ENCODE measurements around the gene GRM5. TPM values are rescaled to one million over a fixed set of nuclear protein-coding genes. Genes with fewer than 3 reads are reported as not detected.

The GRM5 gene
- total RNA-seq, 2 donors from 2014 or later: 0.17 TPM; not detected in 1

DNA sequence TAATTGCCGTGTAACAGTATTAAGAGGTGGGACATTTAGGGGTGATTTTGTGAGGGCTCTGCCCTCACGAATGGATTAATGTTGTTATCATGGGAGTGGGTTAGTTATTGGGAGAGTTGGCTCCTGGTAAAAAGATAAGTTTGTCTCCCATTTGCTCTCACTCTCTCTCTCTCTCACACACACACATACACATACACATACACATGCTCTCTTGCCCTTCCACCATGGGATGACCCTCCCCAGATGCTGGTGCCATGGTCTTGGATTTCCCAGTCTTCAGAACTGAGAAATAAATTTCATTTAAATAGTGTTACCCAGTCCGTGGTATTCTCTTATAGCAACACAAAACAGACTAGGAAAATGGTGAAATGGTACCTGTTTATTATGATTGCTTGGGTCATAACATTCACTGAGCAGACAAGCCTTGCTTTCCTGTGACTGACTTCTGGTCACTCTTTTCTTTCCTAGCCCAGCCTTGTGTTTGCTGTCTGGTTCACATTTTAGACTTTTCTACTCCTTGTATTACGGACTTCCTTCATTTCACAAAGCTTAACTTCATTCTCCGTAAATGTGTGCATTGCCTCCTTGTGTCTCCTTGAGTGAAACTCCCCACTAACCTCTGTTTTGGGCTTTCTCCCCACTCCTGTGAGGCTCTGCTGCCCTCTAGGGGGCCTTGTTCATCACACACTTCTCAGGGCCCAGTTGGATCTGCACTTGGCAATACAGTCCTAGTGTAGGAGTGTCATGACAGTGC, 521.7 kb downstream of the GRM5 start:
- 53% methylated on average over 5 of the region's 5 CpGs for WGBS
- peak; percentile 54 for DNase-seq (ENCODE audit: low spot score)

DNA sequence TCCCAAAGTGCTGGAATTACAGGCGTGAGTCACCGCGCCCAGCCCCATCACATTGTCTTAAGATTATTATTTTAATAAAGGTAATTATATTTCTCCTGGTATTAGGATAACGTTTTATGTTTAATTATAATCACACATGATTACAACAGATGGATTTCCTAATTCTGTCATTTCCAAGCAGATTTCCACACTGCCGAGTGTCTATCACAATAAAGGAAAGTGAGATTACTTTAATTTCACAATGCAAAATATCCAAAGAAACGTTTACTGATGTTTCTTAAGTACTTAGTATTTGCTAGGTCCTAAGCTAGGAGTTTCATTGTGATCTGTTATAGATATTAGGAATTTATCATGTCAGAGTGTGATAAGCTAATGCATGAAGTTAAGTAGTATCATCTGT, 524.8 kb downstream of the GRM5 start:
- Histone ChIP-seq H3K4me1 (replicated peaks) (no peaks in the 10 kb centered on the region), H3K36me3 (no peaks in the 10 kb centered on the region), H3K27ac (no peak overlapping the region), H3K9me3 (no peaks in the 10 kb centered on the region), H3K4me3 (no peak overlapping the region), H3K27me3 (replicated peaks; ENCODE audit: insufficient read depth) (no peaks in the 10 kb centered on the region)
- TF ChIP-seq POLR2AphosphoS5 (IDR thresholded peaks at IDR 0.05) (no peak), POLR2A (IDR thresholded peaks at IDR 0.05) (no peak)
- TF ChIP-seq, protein P1, sequence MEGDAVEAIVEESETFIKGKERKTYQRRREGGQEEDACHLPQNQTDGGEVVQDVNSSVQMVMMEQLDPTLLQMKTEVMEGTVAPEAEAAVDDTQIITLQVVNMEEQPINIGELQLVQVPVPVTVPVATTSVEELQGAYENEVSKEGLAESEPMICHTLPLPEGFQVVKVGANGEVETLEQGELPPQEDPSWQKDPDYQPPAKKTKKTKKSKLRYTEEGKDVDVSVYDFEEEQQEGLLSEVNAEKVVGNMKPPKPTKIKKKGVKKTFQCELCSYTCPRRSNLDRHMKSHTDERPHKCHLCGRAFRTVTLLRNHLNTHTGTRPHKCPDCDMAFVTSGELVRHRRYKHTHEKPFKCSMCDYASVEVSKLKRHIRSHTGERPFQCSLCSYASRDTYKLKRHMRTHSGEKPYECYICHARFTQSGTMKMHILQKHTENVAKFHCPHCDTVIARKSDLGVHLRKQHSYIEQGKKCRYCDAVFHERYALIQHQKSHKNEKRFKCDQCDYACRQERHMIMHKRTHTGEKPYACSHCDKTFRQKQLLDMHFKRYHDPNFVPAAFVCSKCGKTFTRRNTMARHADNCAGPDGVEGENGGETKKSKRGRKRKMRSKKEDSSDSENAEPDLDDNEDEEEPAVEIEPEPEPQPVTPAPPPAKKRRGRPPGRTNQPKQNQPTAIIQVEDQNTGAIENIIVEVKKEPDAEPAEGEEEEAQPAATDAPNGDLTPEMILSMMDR (IDR thresholded peaks at IDR 0.05): no peak
- no peak for DNase-seq (ENCODE audit: low spot score)
- WGBS: 94% methylated on average over 6 of the region's 6 CpGs
- intact Hi-C loops (cut with DNase I): loop anchor here (5.0 to 10.0 kb wide), 2 partner anchors 306 to 1189 kb away; no protein-coding TSS in a partner anchor

More for the DNA sequence above, 521.7 kb downstream of the GRM5 start:
- intact Hi-C loops (cut with DNase I): loop anchor here (1.0 to 10.0 kb wide), 3 partner anchors 309 to 1192 kb away; no protein-coding TSS in a partner anchor
- no peak overlapping the region for H3K4me3 ChIP-seq
- no peaks in the 10 kb centered on the region for H3K36me3 ChIP-seq
- H3K4me1 ChIP-seq (replicated peaks): no peaks in the 10 kb centered on the region
- no peaks in the 10 kb centered on the region for H3K27me3 ChIP-seq (replicated peaks; ENCODE audit: insufficient read depth)
- TF ChIP-seq, protein P1 (IDR thresholded peaks at IDR 0.05): peak; percentile 59 to 92 (median 74)
- TF ChIP-seq POLR2A (IDR thresholded peaks at IDR 0.05): no peak
- H3K9me3 ChIP-seq: no peaks in the 10 kb centered on the region
- no peak overlapping the region for H3K27ac ChIP-seq

DNA sequence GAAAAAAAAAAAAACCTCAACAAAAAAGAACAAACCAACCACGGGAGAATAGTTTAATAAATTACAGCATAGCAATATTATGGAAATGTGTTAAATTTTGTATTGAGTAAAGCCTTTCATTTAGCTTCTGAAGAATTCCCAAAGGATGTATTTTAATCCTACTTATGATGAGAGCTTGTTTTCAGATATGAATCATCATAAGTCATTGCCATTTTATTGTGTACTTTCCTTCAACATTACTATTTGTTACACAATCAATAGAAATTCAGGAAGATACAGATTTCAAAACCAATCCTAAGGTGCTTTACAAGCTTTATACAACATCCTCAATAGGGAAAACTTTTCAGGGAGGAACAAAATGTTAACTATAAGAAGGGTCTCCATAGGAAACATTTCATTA, 527.7 kb downstream of the GRM5 start:
- TF ChIP-seq POLR2AphosphoS5 (IDR thresholded peaks at IDR 0.05): no peak
- TF ChIP-seq POLR2A (IDR thresholded peaks at IDR 0.05): no peak
- TF ChIP-seq, protein P1 (IDR thresholded peaks at IDR 0.05): no peak
- intact Hi-C loops (cut with DNase I): no loop called here
- H3K27ac ChIP-seq: no peak overlapping the region
- H3K4me3 ChIP-seq: no peak overlapping the region
- H3K4me1 ChIP-seq (replicated peaks): no peaks in the 10 kb centered on the region
- no peaks in the 10 kb centered on the region for H3K27me3 ChIP-seq (replicated peaks; ENCODE audit: insufficient read depth)
- no peaks in the 10 kb centered on the region for H3K9me3 ChIP-seq
- DNase-seq (ENCODE audit: low spot score): no peak
- 40% methylated on average over 1 of the region's 1 CpG for WGBS
- no peaks in the 10 kb centered on the region for H3K36me3 ChIP-seq

DNA sequence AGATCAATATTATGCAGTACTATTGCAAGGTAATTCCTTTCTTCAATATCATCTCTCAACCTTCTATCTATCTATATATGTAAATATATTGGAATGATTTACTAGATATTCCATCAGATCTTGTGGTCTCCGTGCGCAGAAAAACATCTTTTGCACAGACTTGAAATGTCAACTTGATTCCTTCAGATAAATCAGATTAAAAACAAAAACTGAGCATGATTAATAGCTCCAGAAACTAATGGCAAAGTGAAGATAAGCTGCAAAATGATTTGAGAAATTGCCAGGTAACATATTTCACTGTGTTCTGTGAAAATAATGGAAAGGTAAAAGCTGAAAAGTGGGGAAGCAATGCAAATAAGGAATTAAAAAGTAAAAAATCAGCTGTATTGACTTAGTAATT, 528.2 kb downstream of the GRM5 start:
- Histone ChIP-seq H3K36me3 (no peaks in the 10 kb centered on the region), H3K27me3 (replicated peaks; ENCODE audit: insufficient read depth) (no peaks in the 10 kb centered on the region), H3K9me3 (no peaks in the 10 kb centered on the region), H3K27ac (no peak overlapping the region), H3K4me3 (no peak overlapping the region), H3K4me1 (replicated peaks) (no peaks in the 10 kb centered on the region)
- no peak for DNase-seq (ENCODE audit: low spot score)
- TF ChIP-seq POLR2A (IDR thresholded peaks at IDR 0.05) (no peak), POLR2AphosphoS5 (IDR thresholded peaks at IDR 0.05) (no peak)
- TF ChIP-seq, protein P1 (IDR thresholded peaks at IDR 0.05): no peak
- 41% methylated on average over 2 of the region's 2 CpGs for WGBS
- intact Hi-C loops (cut with DNase I): no loop called here

Data from prostate gland (tissue), 2 donors.